NCI-H526 treated with DMSO at 0.1 percent for 48 hours (cell line): ENCODE measurements around the gene GOLGA8Q.
"Not testable (repeated sequence)": the region's sequence is repeated elsewhere in the genome, so short reads cannot be mapped to it uniquely, and the experiment has no call there.

Experiments used
- DNase-seq: peaks from one replicate; lab custom pipeline; 2025; lab: John Stamatoyannopoulos, UW

GOLGA8Q gene

DNA sequence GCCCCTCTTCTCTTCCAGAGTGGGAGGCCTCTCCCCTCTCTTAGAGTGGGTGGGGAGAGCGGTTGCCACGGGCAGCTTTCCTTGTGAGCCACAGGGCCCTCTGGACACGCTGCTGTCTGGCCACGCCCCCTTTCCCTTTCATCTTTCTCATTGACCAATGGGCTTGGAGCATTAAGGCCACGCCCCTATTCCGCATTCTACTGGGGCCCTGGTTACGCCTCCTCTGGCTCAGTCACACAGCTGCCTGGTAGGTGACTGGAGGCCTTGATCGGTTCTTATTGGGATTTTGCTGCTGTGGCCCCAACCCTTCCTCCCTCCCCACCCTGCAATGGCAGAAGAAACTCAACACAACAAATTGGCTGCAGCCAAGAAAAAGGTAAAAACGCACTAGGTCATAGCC lies at the start of gene GOLGA8Q:
GOLGA8Q (plus strand) TSS at position 301 of the 400 bp plus-strand sequence; CDS start at position 329, 28 bp downstream.
- DNase-seq = not testable (repeated sequence)

DNA sequence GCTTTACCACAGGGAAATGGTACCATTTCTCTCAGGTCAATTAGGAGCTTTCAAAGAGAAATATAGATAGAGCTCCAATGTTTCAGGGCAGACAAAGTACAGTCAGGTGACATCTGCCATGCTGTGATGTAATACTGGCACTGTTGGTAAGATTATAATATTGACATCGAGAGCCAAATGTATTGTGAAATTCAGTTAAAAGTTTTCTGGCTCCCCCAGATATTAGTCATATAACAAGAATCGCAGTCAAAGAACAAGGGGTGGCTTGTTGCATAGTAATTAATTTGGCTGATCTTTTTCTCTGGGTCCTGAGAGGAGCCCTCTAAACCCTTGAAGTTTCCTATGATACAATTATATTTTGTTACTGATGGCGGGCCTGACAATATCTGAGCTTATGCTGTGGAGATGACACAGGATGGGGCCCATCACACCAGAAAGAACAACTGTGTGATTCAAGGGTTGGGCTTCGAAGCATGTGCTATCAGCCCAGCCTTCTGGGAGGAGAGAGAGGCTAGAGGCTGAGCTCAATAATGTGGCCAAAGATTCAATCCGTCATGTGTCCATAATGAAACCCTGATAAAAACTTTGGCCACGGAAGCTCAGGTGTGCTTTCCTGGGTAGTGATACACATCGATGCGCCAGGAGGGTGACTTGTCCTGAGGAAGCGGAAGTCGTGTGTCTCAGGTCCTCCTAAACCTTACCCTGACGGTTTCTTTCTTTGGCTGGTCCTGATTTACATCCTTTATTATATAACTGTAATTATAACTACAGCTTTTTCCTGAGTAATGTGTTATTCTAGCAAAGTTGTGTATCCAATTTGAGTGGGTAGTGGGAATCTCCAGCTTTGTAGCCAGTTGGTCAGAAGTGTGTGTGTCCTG lies 48.7 kb upstream of the GOLGA8Q start:
- not testable (repeated sequence) for DNase-seq

GRCh38 chr15:30504162-30504843 lies 47.5 kb upstream of the GOLGA8Q start:
- DNase-seq = not testable (repeated sequence)

GRCh38 chr15:30514545-30514944 lies 37.3 kb upstream of the GOLGA8Q start:
- DNase-seq = not testable (repeated sequence)

- not testable (repeated sequence) for DNase-seq
Measured at GRCh38 chr15:30523453-30524243, 28.2 kb upstream of the GOLGA8Q start.

- DNase-seq = not testable (repeated sequence)
Measured at GRCh38 chr15:30525912-30526311, 25.9 kb upstream of the GOLGA8Q start.

GRCh38 chr15:30529049-30529448 lies 22.8 kb upstream of the GOLGA8Q start:
- not testable (repeated sequence) for DNase-seq

GRCh38 chr15:30566949-30567348 lies 15.1 kb downstream of the GOLGA8Q start:
- not testable (repeated sequence) for DNase-seq

DNA sequence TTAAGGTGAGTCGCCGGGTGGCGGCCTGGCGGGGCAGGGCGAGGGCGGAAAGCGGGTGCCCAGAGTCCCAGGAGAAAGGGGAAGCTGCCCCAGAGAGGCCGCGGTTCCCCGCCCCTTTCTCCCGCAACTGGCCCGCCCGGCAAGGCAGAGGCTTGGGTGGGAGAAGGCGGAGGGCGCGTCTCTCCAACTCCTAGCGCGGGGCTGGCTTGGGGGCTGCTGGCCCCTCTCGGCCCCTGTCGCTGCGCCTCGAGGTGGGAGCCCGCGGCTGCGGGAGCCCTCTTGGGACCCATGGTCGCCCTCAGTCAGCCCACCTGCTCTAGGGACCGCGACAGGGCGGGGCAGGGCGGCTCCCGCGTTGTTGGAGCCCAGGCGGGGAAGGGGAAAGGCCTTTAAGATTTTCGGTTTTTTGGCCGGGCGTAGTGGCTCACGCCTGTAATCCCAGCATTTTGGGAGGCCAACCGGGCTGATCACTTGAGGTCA lies 21.2 kb downstream of the GOLGA8Q start:
- DNase-seq = not testable (repeated sequence)

GRCh38 chr15:30579394-30579970 lies 27.6 kb downstream of the GOLGA8Q start:
- not testable (repeated sequence) for DNase-seq

- DNase-seq = not testable (repeated sequence)
Measured at GRCh38 chr15:30580716-30581115, 28.9 kb downstream of the GOLGA8Q start.

- not testable (repeated sequence) for DNase-seq
Measured at GRCh38 chr15:30598953-30599352, 47.1 kb downstream of the GOLGA8Q start.

DNA sequence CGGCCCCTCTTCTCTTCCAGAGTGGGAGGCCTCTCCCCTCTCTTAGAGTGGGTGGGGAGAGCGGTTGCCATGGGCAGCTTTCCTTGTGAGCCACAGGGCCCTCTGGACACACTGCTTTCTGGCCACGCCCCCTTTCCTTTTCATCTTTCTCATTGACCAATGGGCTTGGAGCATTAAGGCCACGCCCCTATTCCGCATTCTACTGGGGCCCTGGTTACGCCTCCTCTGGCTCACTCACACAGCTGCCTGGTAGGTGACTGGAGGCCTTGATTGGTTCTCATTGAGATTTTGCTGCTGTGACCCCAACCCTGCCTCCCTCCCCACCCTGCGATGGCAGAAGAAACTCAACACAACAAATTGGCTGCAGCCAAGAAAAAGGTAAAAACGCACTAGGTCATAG lies 51.9 kb downstream of the GOLGA8Q start, which contains the start of gene GOLGA8H:
GOLGA8H (plus strand) TSS at position 233 of the 400 bp plus-strand sequence; CDS start at position 331, 98 bp downstream.
- DNase-seq = not testable (repeated sequence)
